Measurements from ENCODE around the gene STK32B.

The STK32B gene

GRCh38 chr4:5479518-5480060, 428.3 kb downstream of the STK32B start:
- DNase-seq: no peak

GRCh38 chr4:5488413-5488812, 437.1 kb downstream of the STK32B start:
- DNase-seq: no peak

GRCh38 chr4:5489260-5489659, 438.0 kb downstream of the STK32B start:
- no peak for DNase-seq

GRCh38 chr4:5497489-5497888, 446.2 kb downstream of the STK32B start:
- no peak for DNase-seq

GRCh38 chr4:5500165-5500564, 448.9 kb downstream of the STK32B start:
- DNase-seq: no peak

GRCh38 chr4:5503336-5503936, 452.2 kb downstream of the STK32B start:
- DNase-seq: no peak

- no peak for DNase-seq
Measured at GRCh38 chr4:5504486-5504885, 453.2 kb downstream of the STK32B start.

- no peak for DNase-seq
Measured at GRCh38 chr4:5510504-5510903, 459.2 kb downstream of the STK32B start.

- DNase-seq: no peak
Measured at GRCh38 chr4:5511791-5512190, 460.5 kb downstream of the STK32B start.

GRCh38 chr4:5515646-5516045, 464.4 kb downstream of the STK32B start:
- DNase-seq: no peak

GRCh38 chr4:5517372-5517771, 466.1 kb downstream of the STK32B start:
- DNase-seq: no peak

- DNase-seq: no peak
Measured at GRCh38 chr4:5524446-5525299, 473.4 kb downstream of the STK32B start.

- no peak for DNase-seq
Measured at GRCh38 chr4:5526080-5526846, 475.0 kb downstream of the STK32B start.

GRCh38 chr4:5527211-5527610, 475.9 kb downstream of the STK32B start:
- DNase-seq: no peak

GRCh38 chr4:5528031-5528436, 476.8 kb downstream of the STK32B start:
- DNase-seq: no peak

GRCh38 chr4:5532100-5532499, 480.8 kb downstream of the STK32B start:
- DNase-seq: no peak

- no peak for DNase-seq
Measured at GRCh38 chr4:5539584-5539983, 488.3 kb downstream of the STK32B start.

- no peak for DNase-seq
Measured at GRCh38 chr4:5541169-5541568, 489.9 kb downstream of the STK32B start.

GRCh38 chr4:5543681-5544080, 492.4 kb downstream of the STK32B start:
- DNase-seq: no peak

- no peak for DNase-seq
Measured at GRCh38 chr4:5544762-5545161, 493.5 kb downstream of the STK32B start.

- no peak for DNase-seq
Measured at GRCh38 chr4:5545271-5545670, 494.0 kb downstream of the STK32B start.

GRCh38 chr4:5547651-5548249, 496.5 kb downstream of the STK32B start:
- no peak for DNase-seq
